NCI-H1092 (cell line): ENCODE measurements around the gene ZFYVE21.

Experiments used
- DNase-seq: peaks from one replicate; lab custom pipeline; 2025; lab: John Stamatoyannopoulos, UW

Gene ZFYVE21

GRCh38 chr14:103692159-103692558 lies 23.5 kb upstream of the ZFYVE21 start:
- no peak for DNase-seq

GRCh38 chr14:103692871-103693270 lies 22.7 kb upstream of the ZFYVE21 start:
- no peak for DNase-seq

GRCh38 chr14:103693515-103693914 lies 22.1 kb upstream of the ZFYVE21 start:
- no peak for DNase-seq

DNA sequence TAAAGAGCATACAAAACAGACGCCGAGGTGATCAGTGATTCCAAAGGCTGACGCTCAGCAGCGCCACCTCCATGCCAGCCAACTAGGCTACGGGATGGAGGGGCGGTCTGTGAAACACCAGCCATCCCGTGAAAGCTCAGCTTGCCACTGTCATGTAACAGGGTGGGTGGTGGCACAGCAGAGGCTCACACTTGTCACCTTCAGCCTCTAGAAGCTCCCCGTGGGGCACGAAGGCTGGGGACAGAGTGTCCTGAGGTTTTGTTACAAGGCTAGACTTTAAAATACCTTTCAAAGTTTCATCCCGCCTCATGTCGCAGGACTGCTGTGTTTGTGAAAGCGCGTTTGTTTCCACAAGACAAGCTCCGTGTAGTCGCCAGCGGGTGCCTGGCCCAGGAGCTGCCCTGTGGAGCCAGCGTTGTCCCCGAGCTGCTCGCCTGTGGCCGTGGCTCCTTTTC lies 21.0 kb upstream of the ZFYVE21 start:
- no peak for DNase-seq

DNA sequence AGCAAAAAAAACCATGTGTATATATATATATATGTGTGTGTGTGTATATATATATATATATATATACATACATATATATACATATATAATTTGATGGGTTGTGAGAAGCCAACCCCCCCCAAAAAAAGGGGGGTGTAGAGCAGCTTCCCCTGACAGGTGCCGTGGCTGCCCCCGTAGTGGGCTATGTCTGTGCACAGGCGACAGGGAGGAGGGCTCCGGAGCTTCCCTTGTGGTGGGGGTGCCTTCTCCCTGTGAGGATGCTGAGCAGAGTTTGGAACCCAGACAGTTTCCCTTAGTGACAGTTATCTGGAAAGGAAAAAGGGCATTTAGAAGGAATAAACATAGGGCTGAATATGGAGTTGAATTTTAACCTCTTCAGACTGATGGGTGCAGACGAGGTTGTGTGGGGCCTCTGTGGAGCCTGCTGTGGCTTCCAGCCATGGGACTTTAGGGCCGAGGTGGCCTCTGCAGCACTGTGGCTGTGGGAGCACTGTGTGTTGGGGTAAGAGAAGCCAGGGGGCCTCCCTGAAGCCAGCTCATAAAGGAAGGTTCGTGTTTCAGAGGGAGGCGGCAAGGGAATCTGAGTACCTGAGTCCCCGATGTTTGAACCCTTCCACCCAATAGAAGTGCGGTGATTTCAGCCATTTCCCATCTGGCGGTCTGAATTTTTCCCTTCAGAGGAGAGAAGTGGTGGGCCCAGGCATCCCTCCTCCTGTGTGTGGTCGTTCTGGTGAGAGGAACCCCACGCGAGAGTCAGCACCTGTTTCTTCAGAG lies 20.1 kb upstream of the ZFYVE21 start:
- DNase-seq: no peak

DNA sequence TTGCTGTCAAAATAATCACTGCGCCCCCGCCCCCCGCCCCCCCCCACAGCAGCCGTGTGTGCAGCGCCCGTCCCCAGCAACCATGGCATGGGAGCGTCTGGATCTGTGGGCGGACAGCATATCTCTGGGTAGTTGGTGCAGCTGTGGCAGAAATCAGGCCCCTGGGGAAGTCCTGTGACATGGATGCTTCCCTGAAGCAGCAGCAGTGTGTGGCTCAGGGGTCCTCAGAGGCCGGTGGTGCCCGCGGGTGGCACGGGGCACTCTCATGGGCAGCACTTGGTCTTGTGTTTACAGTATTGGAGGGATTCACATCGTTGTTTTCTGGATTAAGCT lies 19.6 kb upstream of the ZFYVE21 start:
- DNase-seq: no peak

DNA sequence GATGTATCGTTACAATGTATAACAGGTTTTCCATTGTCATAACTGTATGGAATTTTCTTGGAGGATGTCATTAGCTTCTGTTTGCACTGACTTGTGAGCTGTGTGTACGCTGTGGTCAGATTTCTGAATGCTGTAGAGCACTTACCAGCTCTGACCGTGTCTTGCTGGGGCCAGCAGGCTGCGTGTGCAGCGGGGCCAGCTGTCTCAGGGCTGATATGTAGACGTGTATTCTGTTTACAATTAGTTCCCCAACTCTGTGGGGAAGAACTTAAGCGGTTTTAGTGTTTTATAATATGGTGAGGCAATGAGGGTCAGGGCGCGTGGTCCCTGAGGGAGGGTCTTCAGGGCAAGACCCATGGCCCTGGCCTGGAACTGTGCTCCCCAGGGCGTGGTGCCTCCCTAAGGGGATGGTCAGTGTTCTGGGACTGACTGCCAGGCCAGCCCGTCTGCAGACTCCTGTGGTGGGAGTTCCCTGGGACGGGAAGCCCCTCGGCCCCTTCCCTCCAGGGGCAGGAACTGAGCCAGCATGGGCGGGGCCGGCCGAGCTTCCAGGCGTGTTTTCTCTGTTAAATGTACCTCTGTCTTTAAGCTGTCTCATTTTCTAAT lies 19.0 kb upstream of the ZFYVE21 start:
- peak; percentile 15 for DNase-seq

- DNase-seq: no peak
Observed at GRCh38 chr14:103697206-103697602, 18.4 kb upstream of the ZFYVE21 start.

- DNase-seq: no peak
Observed at GRCh38 chr14:103697603-103698379, 17.8 kb upstream of the ZFYVE21 start.

- DNase-seq: no peak
Observed at GRCh38 chr14:103698380-103699260, 17.0 kb upstream of the ZFYVE21 start.

DNA sequence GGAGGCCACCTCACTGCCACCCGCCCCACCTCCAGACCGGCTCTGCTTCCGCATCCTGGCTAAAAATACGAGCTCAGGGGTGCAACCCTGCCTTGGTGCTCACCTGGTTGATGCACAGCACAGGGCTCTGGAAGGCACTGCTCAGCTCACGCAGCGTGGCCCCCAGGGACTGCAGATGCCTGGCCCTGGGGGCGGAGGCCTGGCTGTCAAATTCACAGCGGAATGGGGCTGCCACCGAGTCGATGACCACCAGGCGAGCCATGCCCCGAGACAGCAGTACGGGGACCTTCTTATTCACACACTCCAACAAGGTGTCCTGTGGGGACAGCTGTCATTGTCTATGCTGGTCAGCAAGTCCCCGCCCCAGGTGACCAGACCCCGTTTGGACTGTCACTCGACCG lies 16.3 kb upstream of the ZFYVE21 start:
- DNase-seq: no peak

- DNase-seq: no peak
Observed at GRCh38 chr14:103699901-103700752, 15.5 kb upstream of the ZFYVE21 start.

- DNase-seq: no peak
Observed at GRCh38 chr14:103700753-103701490, 14.7 kb upstream of the ZFYVE21 start.

- DNase-seq: no peak
Observed at GRCh38 chr14:103702095-103702494, 13.5 kb upstream of the ZFYVE21 start.

DNA sequence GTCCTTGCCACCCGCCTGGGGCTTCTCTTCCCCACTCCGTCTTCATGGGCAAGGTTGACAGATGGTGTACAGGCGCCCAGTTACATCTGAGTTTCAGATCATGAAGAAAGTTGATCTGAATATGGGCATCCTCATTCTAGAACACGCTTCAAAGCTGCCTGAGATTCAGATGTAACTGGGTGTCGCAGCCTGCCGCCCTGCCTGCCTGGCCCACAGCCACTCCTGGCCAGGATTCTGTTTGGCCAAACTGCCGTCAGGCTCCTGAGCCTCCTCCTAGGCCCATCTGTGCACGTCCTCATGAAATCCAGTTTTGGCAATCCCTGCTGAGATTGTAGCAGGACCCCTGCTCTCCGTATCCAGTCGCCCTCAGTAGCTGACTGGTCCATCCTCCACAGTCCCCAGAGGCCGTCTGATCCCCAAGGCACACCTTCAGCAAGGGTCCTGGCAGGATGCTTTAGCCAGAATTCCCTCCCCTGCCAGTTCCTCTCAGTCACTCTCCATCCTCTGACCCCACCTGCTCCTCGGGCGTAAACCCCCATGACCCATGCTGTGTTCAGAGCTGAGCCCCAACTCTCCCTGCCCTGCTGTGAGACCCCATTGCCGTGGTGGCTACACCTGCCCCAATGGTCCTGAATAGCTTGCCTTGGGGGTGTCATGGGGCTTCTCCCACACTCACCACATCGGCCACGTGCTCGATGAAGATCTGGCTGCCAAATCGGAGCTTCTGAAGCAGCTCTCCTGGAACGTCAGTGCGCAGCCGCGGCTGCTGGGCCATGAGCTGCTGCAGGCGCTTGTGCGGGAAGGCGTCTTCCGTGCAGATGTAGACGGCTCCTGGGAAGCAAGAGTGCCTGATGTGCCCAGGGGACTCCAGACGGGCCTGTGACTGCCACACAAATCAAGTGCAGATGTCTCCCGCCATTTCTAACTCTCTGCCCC lies 12.8 kb upstream of the ZFYVE21 start:
- no peak for DNase-seq

- no peak for DNase-seq
Observed at GRCh38 chr14:103703433-103704385, 11.9 kb upstream of the ZFYVE21 start.

- DNase-seq: no peak
Observed at GRCh38 chr14:103704708-103705107, 10.9 kb upstream of the ZFYVE21 start.

- no peak for DNase-seq
Observed at GRCh38 chr14:103705118-103705503, 10.5 kb upstream of the ZFYVE21 start.
